IPS-NIHi7 (cell line): ENCODE measurements around the gene INPP5F.
"Not testable (repeated sequence)": the region's sequence is repeated elsewhere in the genome, so short reads cannot be mapped to it uniquely, and the experiment has no call there.

Experiments used
- DNase-seq: peaks from one replicate; pipeline ENCODE4 v3.0.0; 2012; ENCODE audit warnings: mixed read lengths; ENCODE audit errors: extremely low spot score

Gene INPP5F

GRCh38 chr10:119740096-119740495 is 14.2 kb downstream of the INPP5F start:
- no peak for DNase-seq

- no peak for DNase-seq
These were observed 17.2 kb downstream of the INPP5F start for GRCh38 chr10:119742947-119743648.

GRCh38 chr10:119747940-119748339 is 22.1 kb downstream of the INPP5F start:
- no peak for DNase-seq

- DNase-seq = no peak
These were observed 23.0 kb downstream of the INPP5F start for GRCh38 chr10:119748871-119749270.

GRCh38 chr10:119749455-119749854 is 23.6 kb downstream of the INPP5F start:
- no peak for DNase-seq

GRCh38 chr10:119750391-119751230 is 24.8 kb downstream of the INPP5F start:
- peak; percentile 71 for DNase-seq

- no peak for DNase-seq
These were observed 27.5 kb downstream of the INPP5F start for GRCh38 chr10:119753309-119753708.

- no peak for DNase-seq
These were observed 28.2 kb downstream of the INPP5F start for GRCh38 chr10:119754085-119754484.

GRCh38 chr10:119754936-119755335 is 29.1 kb downstream of the INPP5F start:
- no peak for DNase-seq

GRCh38 chr10:119755446-119755845 is 29.6 kb downstream of the INPP5F start:
- no peak for DNase-seq

GRCh38 chr10:119758448-119759195 is 32.8 kb downstream of the INPP5F start:
- no peak for DNase-seq

- no peak for DNase-seq
These were observed 34.0 kb downstream of the INPP5F start for GRCh38 chr10:119759832-119760231.

- no peak for DNase-seq
These were observed 35.3 kb downstream of the INPP5F start for GRCh38 chr10:119761106-119761505.

GRCh38 chr10:119762035-119762434 is 36.2 kb downstream of the INPP5F start:
- DNase-seq = no peak

- DNase-seq = no peak
These were observed 37.3 kb downstream of the INPP5F start for GRCh38 chr10:119762805-119763798.

- no peak for DNase-seq
These were observed 42.7 kb downstream of the INPP5F start for GRCh38 chr10:119768455-119769094.

- DNase-seq = no peak
These were observed 44.0 kb downstream of the INPP5F start for GRCh38 chr10:119769886-119770285.

- no peak for DNase-seq
These were observed 45.1 kb downstream of the INPP5F start for GRCh38 chr10:119770928-119771327.

GRCh38 chr10:119772334-119772733 is 46.5 kb downstream of the INPP5F start:
- no peak for DNase-seq

GRCh38 chr10:119773041-119773440 is 47.2 kb downstream of the INPP5F start:
- DNase-seq = not testable (repeated sequence)

- no peak for DNase-seq
These were observed 49.7 kb downstream of the INPP5F start for GRCh38 chr10:119775529-119775928.
